Panc1 (cell line): ENCODE results near the gene SPEM2. TPM values are rescaled to one million over a fixed set of nuclear protein-coding genes. Genes with fewer than 3 reads are reported as not detected.

Source experiments
- ATAC-seq: fragments of 200-7000 bp; cut with Tn5 transposase; 2 replicates; pipeline ENCODE4 v1.9.1; 2020; ENCODE audit warnings: mild to moderate bottlenecking, moderate library complexity
- BruUV-seq: library from RNA; stranded (reverse); fragments of 400-500 nt; replicated peaks from 2 replicates; lab custom pipeline; 2021; lab: Mats Ljungman, UMichigan
- CTCF ChIA-PET: fragments of 300-600 bp; sonication (Branson Sonifier 250); formaldehyde crosslinking; loops from one replicate; lab custom pipeline; 2022; ENCODE audit warnings: antibody characterized with exemption; lab: Charles Lee
- POLR2A ChIA-PET: fragments of 300-600 bp; sonication (Branson Sonifier 250); formaldehyde crosslinking; loops from one replicate; lab custom pipeline; 2022; ENCODE audit warnings: antibody characterized with exemption; lab: Charles Lee
- DNase-seq: peaks from one replicate; pipeline ENCODE4 v3.0.0-alpha.2; 2010; ENCODE audit warnings: low read depth, low spot score
- H3K27ac ChIP-seq: 2 replicates; pipeline ENCODE4 v1.5.1; 2011; ENCODE audit warnings: mild to moderate bottlenecking, low read length, inconsistent platforms
- H3K27me3 ChIP-seq: fragments of 200-500 bp; sonication (Bioruptor generic); 2 replicates; pipeline ENCODE4 v1.6.0; 2014; ENCODE audit warnings: low read length, inconsistent platforms; ENCODE audit not compliant: control insufficient read depth, insufficient read depth
- H3K36me3 ChIP-seq: fragments of 200-500 bp; sonication (Bioruptor generic); 2 replicates; pipeline ENCODE4 v1.5.1; 2014; ENCODE audit warnings: inconsistent platforms, mild to moderate bottlenecking, low read length, moderate library complexity; ENCODE audit not compliant: control insufficient read depth, insufficient read depth
- H3K4me1 ChIP-seq: 2 replicates; pipeline ENCODE4 v1.5.1; 2011; ENCODE audit warnings: inconsistent platforms, mild to moderate bottlenecking, low read length, moderate library complexity; ENCODE audit not compliant: control insufficient read depth, insufficient read depth
- H3K4me3 ChIP-seq, 2 experiments: 2 replicates each; pipeline ENCODE4 v1.5.1; 2011 to 2012; ENCODE audit warnings: low read depth in 2 of 2, low read length in 2 of 2, mild to moderate bottlenecking in 2 of 2, inconsistent platforms in 1 of 2, moderate library complexity in 1 of 2
- H3K9me3 ChIP-seq: fragments of 200-500 bp; sonication (Bioruptor generic); 2 replicates; pipeline ENCODE4 v1.5.1; 2014; ENCODE audit warnings: low read depth, mild to moderate bottlenecking, inconsistent platforms, low read length, moderate library complexity; ENCODE audit not compliant: control insufficient read depth, insufficient read depth
- CTCF ChIP-seq: fragments of 450-650 bp; IDR thresholded peaks from 2 replicates; pipeline ENCODE4 v1.5.1; 2017; ENCODE audit warnings: mild to moderate bottlenecking
- POLR2AphosphoS5 ChIP-seq: IDR thresholded peaks from 2 replicates; pipeline ENCODE4 v1.6.1; 2012; ENCODE audit warnings: mild to moderate bottlenecking, low read depth, low read length, moderate library complexity
- SIN3A ChIP-seq: IDR thresholded peaks from 2 replicates; pipeline ENCODE4 v1.6.1; 2012; ENCODE audit warnings: low read depth, mild to moderate bottlenecking, low read length, moderate library complexity, borderline replicate concordance; ENCODE audit not compliant: insufficient read depth
- TCF7L2 ChIP-seq: IDR thresholded peaks from 2 replicates; pipeline ENCODE4 v1.6.1; 2011; ENCODE audit warnings: mild to moderate bottlenecking, low read depth, low read length, inconsistent platforms
- in situ Hi-C: cut with HindIII; loops from 2 replicates; pipeline ENCODE4 v1.10.0; 2016; ENCODE audit warnings: low sequenced_read_pairs, low pct_unique_long_range_greater_than_20kb
- intact Hi-C: fragments of 100-400 bp; cut with micrococcal nuclease; formaldehyde crosslinking; loops from one replicate; pipeline ENCODE4 v1.10.0; 2022; ENCODE audit not compliant: unreplicated experiment
- total RNA-seq: library from RNA; stranded (reverse); gene quantifications from one replicate; pipeline ENCODE4 v1.2.1, GENCODE V29; 2021; ENCODE audit not compliant: unreplicated experiment
- TF ChIP-seq, protein P1 (sequence below), 2 experiments: IDR thresholded peaks; 2 replicates each; pipeline ENCODE4 v1.6.1; 2011 to 2012; ENCODE audit warnings: low read depth in 2 of 2, control low read depth in 1 of 2, low read length in 1 of 2, mild to moderate bottlenecking in 1 of 2, moderate library complexity in 1 of 2; ENCODE audit not compliant: insufficient read depth in 1 of 2

Gene SPEM2
- total RNA-seq, 1 experiment from 2014 or later: not detected

GRCh38 chr17:7460850-7461660, 35.6 kb downstream of the SPEM2 start:
- DNase-seq (no peak), ATAC-seq (no peak)
- ChIA-PET CTCF (no interaction called here), POLR2A (no interaction called here)
- intact Hi-C loops: no loop called here
- Histone ChIP-seq H3K9me3 (no peaks in the 10 kb centered on the region), H3K27ac (no peak overlapping the region), H3K36me3 (no peaks in the 10 kb centered on the region), H3K4me1 (no peaks in the 10 kb centered on the region), H3K4me3 (no peak overlapping the region), H3K27me3 (no peaks in the 10 kb centered on the region)
- in situ Hi-C loops: no loop called here
- no TSS peak for BruUV-seq
- no peak for TF ChIP-seq SIN3A
- no peak for TF ChIP-seq POLR2AphosphoS5
- TF ChIP-seq, protein P1, sequence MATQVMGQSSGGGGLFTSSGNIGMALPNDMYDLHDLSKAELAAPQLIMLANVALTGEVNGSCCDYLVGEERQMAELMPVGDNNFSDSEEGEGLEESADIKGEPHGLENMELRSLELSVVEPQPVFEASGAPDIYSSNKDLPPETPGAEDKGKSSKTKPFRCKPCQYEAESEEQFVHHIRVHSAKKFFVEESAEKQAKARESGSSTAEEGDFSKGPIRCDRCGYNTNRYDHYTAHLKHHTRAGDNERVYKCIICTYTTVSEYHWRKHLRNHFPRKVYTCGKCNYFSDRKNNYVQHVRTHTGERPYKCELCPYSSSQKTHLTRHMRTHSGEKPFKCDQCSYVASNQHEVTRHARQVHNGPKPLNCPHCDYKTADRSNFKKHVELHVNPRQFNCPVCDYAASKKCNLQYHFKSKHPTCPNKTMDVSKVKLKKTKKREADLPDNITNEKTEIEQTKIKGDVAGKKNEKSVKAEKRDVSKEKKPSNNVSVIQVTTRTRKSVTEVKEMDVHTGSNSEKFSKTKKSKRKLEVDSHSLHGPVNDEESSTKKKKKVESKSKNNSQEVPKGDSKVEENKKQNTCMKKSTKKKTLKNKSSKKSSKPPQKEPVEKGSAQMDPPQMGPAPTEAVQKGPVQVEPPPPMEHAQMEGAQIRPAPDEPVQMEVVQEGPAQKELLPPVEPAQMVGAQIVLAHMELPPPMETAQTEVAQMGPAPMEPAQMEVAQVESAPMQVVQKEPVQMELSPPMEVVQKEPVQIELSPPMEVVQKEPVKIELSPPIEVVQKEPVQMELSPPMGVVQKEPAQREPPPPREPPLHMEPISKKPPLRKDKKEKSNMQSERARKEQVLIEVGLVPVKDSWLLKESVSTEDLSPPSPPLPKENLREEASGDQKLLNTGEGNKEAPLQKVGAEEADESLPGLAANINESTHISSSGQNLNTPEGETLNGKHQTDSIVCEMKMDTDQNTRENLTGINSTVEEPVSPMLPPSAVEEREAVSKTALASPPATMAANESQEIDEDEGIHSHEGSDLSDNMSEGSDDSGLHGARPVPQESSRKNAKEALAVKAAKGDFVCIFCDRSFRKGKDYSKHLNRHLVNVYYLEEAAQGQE (IDR thresholded peaks at IDR 0.05; ENCODE audit: insufficient read depth in 1 of 2, low read depth in 2 of 2, low read length in 1 of 2): no peak
- TF ChIP-seq TCF7L2: no peak
- TF ChIP-seq CTCF: no peak

DNA sequence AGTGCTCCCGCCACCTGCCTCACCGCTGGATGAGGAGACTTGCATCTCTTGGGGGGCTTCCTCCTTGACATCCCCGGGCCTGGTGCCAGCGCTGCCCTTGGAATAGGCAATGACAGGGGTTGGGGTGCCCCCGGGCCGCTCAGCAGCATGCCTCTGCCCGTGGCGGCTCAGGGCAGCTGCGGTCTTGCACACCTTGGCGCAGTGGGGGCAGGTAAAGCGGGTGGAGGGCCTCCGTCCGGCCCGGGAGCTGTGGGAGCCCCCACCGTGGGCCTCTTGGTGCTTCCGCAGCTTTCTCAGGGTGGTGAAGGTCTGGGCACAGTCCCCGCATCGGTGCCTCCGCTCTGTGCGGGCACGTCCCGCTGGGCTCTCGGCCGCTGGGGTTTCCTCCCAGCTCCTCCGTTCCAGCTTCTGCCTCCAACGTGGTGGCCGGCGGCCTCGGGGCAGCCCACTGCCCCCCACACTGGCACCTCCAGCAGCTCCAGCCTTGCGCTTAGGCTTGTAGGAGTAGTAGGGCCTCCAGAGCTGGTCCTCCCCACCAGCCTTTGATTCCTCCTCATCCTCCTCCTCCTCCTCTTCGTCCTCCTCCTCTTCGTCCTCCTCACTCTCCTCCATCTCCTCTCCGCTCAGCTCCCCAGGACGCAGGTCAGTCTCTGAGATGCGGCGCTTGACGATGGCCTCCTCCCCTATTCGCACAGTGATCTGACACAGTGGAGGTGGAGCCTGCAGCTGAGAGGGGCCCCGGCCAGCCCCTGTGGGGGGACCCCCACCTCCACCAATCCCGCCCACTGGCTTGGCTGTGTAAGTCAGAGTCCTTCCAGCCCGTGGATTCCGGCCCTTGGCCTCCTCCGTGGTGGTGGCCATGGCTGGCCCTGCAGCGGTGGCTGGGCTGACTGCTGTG, 37.3 kb downstream of the SPEM2 start:
- in situ Hi-C loops (no loop called here), intact Hi-C loops (no loop called here)
- Histone ChIP-seq H3K27ac (no peak overlapping the region), H3K4me1 (peaks cover 9% of the 10 kb centered on the region; the same call in 1 of the 2 replicates), H3K9me3 (no peaks in the 10 kb centered on the region), H3K27me3 (no peaks in the 10 kb centered on the region), H3K36me3 (no peaks in the 10 kb centered on the region), H3K4me3 (no peak overlapping the region)
- ATAC-seq: no peak
- DNase-seq: no peak
- ChIA-PET CTCF (no interaction called here), POLR2A (no interaction called here)
- no TSS peak for BruUV-seq
- TF ChIP-seq CTCF: no peak
- no peak for TF ChIP-seq TCF7L2
- no peak for TF ChIP-seq POLR2AphosphoS5
- TF ChIP-seq, protein P1 (IDR thresholded peaks at IDR 0.05; ENCODE audit: insufficient read depth in 1 of 2, low read depth in 2 of 2, low read length in 1 of 2): no peak
- TF ChIP-seq SIN3A: no peak
